OCI-LY3 (cell line): Measurements from ENCODE around the gene GDAP2.

Experiments used
- CTCF ChIP-seq: fragments of 200-600, 300-600 bp; sonication (generic); IDR thresholded peaks from 2 replicates; pipeline ENCODE4 v1.5.1; 2014; ENCODE audit warnings: antibody characterized with exemption, low read length, low read depth
- EZH2phosphoT487 ChIP-seq: fragments of 200-600 bp; shearing (Covaris generic); IDR thresholded peaks from 2 replicates; pipeline ENCODE4 v1.6.1; 2018; ENCODE audit warnings: antibody characterized with exemption, mixed run types, low read depth

GRCh38 chr1:117899801-117900200, 29.6 kb downstream of the GDAP2 start:
- TF ChIP-seq CTCF (no peak), EZH2phosphoT487 (no peak)
